GM15510 (cell line): Measurements from ENCODE around the gene EFEMP2.

Experiments
- POLR2A ChIP-seq: IDR thresholded peaks from 3 replicates; pipeline ENCODE4 v1.6.1; 2011; ENCODE audit warnings: borderline replicate concordance; ENCODE audit not compliant: insufficient read length; ENCODE audit errors: extremely low read depth

Gene EFEMP2

DNA sequence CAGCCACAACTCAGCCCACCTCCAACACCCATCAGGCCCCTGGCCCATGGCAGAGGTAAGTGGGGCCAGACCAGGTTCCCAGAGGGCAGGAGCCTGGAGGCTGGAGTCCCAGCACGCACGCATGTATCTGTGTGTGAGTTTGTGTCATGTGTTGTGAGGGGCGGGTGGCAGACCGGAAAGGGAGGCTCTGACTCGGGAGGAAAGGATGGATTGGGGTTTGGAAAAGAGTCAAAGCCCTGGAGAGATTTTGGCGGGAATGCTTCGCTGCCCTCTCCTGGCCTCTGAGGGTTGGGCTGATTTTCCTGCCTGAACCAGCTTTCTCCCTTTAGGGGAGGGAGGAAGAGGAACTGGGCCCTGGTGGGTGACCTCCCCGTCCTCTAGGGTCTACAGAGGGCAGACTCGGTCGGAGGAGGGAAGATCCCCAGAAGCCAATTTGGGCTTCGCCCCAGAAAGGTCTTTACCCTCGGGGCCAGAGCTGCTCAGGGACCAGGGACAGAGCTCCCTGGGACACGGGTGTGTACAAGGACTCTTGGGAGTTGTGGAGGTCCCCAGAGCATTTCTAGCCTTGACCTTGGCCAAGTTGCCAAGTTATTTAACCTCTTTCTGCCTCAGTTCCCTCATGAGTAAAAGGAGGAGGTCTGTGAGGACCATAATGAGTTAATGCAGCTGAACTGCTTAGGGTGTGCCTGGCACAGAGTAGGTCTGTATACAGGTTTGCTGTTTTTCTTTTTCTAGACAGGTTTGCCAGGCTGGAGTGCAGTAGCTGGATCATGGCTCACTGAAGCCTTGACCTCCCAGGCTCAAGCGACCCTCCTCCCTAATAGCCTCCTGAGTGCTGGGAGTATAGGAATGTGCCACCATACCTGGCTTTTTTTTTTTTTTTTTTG is 39.3 kb upstream of the EFEMP2 start:
- no peak for TF ChIP-seq POLR2A

DNA sequence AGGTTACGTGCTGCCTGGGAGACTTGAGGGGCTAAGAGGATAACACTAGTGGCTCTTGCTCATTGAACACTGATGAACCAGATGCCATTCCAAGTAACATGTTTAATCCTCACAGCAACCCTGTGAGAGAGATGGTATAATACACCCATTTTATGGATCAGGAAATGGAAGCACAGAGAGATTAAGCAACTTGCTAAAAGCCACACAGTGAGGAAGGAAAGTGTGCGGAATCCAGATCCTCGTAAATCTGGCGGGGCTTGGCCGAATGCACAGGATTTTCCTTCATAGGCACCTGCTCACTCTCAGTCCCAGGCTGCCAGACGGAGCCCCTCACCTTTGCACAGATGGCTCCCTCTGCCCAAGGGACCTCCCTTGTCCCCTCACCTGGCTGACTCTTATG is 35.3 kb upstream of the EFEMP2 start:
- TF ChIP-seq POLR2A, result no peak

DNA sequence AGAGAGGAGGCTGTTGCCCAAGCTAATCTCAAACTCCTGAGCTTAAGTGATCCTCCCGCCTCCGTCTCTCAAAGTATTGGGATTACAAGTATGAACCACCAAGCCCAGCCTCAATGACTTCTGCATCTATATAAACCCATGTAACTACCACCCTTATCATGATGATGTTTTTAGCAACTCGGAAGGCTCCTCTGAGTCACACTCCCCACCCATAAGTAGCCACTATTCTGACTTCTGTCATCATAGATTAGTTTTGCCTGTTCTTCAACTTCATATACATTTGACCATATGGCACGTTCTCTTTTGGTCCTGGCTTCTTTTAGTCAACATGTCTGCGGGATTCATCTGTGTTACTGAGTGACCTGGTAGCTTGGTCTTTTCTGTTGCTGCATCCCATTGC is 34.0 kb upstream of the EFEMP2 start:
- TF ChIP-seq POLR2A, result no peak

DNA sequence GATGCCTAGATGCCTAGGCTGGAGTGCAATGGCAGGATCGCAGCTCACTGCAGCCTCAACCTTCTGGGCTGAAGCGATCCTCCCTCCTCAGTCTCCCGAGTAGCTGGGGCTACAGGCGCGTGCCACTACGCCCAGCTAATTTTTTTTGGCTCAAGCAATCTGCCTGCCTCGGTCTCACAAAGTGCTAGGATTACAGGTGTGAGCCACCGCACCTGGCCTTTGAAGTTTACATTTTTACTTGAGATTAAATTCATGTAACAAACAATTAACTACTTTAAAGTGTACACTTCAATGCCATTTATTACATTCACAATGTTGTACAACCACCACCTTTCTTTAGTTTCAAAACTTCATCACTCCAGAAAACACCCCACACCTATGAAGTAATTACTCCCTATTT is 31.1 kb upstream of the EFEMP2 start:
- no peak for TF ChIP-seq POLR2A

DNA sequence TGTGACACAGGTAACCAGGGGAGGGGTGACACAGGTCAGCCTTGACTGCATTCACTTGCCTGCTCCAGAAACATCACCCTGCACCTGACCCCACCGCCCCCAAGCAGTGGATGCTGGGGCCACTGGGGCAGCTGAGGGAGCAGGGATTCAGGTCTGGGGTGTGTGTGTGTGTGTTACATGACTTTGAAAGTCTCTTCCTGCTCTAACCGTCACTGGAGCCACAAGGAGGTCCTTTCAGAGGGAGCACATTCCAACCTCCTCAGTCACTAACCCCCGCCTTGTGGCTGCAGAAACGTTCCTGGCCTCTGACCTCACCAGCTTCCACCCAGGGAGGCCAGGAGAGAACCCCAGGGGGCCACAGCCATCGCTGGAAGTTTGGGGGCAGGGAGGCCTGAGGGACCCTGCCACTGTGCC is 30.5 kb upstream of the EFEMP2 start:
- no peak for TF ChIP-seq POLR2A

DNA sequence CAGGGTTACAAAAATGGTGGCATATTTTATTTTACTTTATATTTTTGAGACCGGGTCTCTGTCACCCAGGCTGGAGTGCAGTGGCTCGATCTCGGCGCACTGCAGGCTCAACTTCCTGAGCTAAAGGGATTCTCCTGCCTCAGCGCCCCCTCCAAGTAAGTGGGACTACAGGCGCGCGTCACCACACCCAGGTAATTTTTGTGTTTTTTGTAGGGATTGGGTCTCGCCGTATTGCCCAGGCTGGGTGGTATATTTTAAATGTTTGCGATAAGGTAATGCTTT is 28.2 kb upstream of the EFEMP2 start:
- no peak for TF ChIP-seq POLR2A

DNA sequence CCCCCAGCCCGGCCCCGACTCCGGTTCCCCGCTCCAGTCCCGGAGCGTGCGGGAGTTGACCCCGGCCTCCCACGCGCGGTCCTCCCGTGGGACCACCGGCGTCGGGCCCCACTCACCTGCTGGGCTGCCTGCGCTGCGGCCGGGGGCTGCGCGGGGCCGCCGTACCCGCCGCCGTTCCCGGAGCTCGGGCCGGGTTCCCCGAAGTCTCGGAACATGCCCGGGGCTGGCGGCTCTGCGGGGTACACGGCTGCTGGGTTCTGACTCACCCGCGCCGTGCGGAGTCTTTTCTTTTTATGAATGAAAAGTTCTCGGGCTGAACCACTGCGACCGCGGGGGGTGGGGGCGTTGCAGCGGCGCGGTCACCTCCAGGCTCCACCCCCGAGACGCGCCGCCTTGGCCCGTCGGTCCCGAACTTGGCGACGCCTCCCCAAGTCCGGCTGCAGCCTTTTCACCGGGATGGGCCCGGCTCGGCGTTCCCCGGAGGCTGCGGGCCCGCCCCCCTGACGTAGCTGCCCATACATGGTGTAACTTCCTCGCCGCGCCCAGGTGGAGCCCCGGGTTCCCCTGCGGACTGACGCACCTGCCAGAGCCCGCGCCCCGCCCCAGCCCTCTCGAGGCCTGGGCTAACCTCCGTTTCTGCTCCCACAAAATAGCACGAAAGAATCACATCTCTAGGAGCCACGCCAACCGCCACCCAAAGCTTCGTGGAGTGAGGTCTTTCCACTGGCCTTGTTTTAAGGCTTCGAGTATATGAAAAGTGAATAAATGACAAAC is 27.7 kb upstream of the EFEMP2 start, which contains the start of gene FOSL1:
TSS of gene FOSL1 (minus strand) at position 264 of the 774 bp plus-strand sequence. CDS start at position 215, 49 bp downstream.
- peak; percentile 53 for TF ChIP-seq POLR2A

DNA sequence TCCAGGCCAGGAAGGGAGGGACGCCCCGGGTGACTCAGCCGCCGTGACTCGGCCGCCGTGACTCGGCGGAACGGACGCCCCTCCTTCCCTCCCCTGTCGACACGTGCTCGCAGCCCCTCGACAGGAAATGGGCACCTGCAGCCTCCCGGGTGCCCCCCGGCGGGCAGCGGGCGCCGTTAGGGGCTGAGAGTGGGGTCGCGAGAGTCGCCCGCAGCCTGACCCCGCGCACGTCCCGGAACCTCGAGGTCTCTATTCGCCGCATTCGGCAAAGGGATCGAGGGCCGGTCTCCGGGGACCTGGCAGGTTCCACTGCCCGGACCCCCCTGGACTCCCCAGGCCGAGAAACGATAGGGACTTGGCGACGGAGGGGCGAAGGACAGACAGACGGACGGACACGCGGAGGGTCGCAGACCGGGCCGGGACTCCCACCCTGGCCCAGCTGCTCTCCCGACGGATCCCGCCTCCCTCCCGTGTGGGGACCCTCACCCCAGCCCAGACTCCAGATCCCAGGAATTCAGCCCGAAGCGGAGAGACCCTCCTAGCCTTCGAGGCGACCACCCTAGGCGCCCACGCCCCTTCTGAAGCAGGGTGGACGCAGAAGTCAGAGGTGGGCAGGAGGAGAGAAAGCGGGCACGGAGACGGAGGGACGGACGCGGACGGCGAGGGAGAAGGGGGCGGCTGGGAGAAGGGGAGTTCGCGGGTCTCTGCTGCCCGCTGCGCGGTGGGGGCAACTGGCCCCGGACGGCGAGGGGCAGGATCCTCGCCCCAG is 26.9 kb upstream of the EFEMP2 start:
- TF ChIP-seq POLR2A, result no peak

DNA sequence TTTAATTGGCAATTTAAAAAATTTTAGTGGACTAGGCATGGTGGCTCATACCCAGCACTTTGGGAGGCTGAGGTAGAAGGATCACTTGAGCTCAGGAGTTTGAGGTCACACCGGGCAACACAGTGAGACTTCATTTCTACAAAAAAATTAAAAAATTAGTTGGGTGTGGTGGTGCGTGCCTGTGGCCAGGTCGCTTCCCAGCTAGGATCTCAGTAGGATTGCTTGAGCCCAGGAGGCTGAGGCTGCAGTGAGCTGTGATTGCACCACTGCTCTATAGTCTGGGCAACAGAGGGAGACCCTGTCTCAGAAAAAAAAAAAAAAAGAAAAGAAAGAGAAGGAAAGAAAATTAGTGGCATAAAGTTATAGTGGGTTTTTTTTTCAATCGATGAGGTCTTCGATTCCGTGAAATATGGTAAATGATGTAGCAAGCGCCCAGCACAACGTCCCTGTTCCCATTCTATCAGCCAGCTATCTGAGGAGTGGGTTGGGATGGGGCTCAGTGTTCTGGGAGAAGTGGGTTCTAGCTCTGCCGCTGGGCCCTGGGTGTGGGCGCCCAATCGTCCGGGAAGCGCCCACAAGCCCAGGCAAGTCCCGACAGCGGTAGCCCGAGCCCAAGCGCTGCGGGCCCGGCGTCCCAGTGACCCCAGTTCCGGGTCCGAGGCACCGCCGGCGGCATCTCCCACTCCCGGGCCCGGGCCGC is 26.2 kb upstream of the EFEMP2 start:
- no peak for TF ChIP-seq POLR2A

DNA sequence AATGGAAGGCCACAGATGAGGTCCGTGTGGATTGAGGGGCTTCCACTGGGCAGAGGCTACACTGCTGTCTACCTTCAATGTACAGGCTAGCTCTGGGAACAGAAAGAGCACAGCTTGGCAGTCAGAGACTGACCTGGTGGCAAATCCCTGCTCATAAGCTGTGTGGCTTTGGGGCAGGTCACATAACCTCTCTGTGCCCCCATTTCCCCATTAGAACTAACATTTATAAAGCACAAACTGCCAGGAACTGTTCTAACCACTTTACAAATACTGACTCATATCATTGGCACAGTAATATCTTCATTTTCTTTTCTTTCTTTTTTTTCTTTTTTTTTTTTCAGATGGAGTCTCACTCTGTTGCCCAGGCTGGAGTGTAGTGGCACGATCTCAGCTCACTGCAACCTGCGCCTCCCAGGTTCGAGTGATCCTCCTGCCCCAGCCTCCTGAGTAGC is 24.4 kb upstream of the EFEMP2 start:
- TF ChIP-seq POLR2A, result no peak

DNA sequence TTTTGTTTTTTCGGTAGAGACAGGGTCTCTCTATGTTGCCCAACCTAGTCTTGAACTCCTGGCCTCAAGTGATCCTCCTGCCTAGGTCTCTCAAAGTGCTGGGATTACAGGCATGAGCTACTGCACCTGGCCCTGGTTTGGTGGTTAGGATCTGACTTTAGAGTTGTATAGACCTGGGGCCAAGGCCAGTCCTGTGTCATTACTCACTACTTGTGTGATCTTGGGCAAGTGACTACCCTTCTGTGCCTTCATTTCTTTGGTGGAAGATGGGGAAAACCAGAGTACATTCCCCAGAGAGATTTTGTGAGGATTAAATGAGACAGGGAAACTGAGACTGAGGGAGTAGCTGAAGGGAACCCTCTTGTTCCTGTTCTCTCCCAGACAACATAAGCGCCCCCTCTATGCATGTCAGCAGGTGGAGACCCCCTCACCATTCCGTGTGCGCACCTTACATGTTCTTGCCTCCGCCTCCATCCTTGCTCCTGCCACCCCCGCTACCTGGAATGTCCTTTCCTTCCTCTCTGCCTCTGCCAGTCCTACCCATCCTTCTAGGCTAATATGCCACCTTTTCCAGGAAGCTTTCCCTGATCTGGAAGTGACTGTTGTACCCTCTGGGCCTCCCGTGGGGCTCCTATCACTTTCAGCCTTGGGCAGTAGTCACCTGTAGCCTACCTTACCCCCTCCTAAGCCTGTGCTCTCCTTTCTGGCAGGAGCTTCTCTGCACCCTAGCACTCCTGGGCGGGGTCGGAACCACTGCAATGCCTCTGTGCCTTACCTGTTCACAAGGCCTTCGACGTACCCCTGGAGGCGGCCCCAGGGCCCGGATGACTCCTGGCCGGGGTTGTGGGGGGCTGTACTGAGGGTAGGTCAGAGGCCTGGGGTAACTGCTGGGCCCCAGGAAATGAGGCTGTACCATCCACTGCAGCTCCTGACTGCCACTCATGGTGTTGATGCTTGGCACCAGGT is 23.7 kb upstream of the EFEMP2 start:
- no peak for TF ChIP-seq POLR2A

DNA sequence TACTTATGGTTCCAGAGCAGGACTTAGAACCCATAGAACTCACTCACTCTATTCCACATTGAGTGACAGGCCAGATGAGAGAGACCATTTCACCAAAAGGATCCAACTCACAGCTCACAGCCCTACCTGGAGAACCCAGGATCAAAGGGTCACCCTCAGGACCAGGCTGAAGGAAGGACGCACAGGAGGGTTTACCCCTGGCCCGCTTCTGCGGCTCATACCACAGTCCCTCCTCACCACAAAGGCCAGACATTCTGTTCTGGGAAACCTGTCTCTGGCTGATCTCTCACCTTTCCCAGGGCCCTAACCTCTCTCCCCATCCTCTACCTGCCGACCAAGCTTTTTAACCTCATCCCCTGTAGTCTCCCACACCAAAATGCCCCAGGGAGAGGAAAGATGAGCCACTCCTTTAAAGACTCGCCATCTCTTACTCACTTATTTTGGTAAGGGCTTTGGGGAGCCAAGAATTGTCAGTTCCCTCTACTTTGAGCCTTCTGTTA is 22.9 kb upstream of the EFEMP2 start:
- TF ChIP-seq POLR2A, result no peak

DNA sequence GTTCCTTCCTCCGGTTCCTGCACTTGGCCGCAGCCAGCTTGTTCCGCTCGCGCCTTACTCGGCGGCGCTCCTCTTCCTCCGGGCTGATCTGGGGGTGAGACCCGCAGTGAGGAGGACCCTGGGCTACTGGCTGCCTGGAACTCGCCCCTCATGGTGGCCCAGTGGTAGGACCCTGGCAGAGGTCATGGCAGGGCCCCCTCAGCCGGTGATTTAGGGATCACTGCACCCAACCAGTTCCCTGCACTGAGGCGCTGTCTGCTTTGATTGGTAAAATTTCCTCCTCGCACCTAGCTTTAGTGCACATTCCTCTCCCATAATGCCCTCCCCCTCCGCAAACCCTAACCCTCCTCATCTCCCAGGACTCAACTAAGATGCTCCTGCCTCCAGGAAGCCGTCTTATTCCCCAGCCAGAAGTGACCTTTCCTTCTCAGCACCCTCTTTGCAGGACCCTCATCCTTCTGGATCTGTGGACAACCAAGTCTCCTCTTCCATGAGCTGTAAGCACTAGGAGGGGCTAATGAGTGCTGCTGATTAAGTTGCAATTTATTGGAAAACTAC is 21.5 kb upstream of the EFEMP2 start:
- TF ChIP-seq POLR2A, result peak; percentile 58

DNA sequence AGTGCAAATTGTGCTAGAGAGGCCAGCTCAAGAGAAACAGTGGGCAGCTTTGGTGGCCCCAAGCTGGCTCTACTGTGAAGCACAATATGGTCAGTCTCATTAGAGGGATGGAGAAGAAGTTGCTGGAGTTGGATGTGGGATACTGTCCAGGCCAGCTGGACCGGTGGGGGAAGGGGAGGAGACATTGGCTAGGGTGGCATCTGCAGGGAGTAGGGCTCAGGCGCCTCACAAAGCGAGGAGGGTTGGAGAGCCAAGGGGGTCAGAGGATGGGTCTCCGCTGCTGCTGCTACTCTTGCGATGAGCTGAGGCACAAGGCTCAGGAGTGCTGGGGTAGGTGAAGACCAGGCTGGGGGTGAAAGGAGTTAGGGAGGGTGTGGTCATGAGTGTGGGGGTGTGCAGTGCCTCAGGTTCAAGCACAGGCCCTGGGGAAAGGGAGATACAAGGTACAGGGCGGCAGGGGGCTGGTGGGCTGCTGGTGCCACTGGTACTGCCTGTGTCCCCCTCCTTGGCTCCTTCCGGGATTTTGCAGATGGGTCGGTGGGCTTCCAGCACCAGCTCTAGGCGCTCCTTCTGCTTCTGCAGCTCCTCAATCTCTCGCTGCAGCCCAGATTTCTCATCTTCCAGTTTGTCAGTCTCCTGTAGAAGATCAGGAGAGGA is 20.2 kb upstream of the EFEMP2 start:
- TF ChIP-seq POLR2A, result no peak
